Stimulated activated CD4-positive, alpha-beta T cell treated with anti-CD3 and anti-CD28 coated beads, Interleukin-2, amount 100 ng/mL, for 24 hours (primary cell): ENCODE data around the gene NME4.
"Not testable (repeated sequence)": the region's sequence is repeated elsewhere in the genome, so short reads cannot be mapped to it uniquely, and the experiment has no call there.

ENCODE experiments used
- DNase-seq, 2 donors: peaks; one replicate each; pipeline ENCODE4 v3.0.0-alpha.2; 2020

NME4 gene

GRCh38 chr16:397135-397661 is at the start of gene NME4:
TSS of gene NME4 (plus strand) at chr16:397199. CDS start at chr16:397223, 24 bp downstream.
- DNase-seq, result peak in 1 of 2 donors; percentile 37

GRCh38 chr16:347203-347602 is 49.8 kb upstream of the NME4 start:
- DNase-seq, result no peak

GRCh38 chr16:348495-348894 is 48.5 kb upstream of the NME4 start:
- DNase-seq, result not testable (repeated sequence)

- DNase-seq, result no peak
Observed at GRCh38 chr16:349211-349610, 47.8 kb upstream of the NME4 start.

GRCh38 chr16:350203-350602 is 46.8 kb upstream of the NME4 start:
- DNase-seq, result no peak

- peak; percentile 35 to 40 for DNase-seq
Observed at GRCh38 chr16:351804-352520, 45.0 kb upstream of the NME4 start.

GRCh38 chr16:352547-353403 is 44.2 kb upstream of the NME4 start, which contains the start of gene AXIN1:
TSS of gene AXIN1 (minus strand) at chr16:352723. CDS start at chr16:347025, 5,698 bp downstream.
- peak; percentile 100 for DNase-seq

GRCh38 chr16:353404-354290 is 43.4 kb upstream of the NME4 start:
- DNase-seq, result no peak

- DNase-seq, result no peak
Observed at GRCh38 chr16:354291-354881, 42.6 kb upstream of the NME4 start.

- DNase-seq, result no peak
Observed at GRCh38 chr16:354971-355461, 42.0 kb upstream of the NME4 start.

- DNase-seq, result no peak
Observed at GRCh38 chr16:356741-357140, 40.3 kb upstream of the NME4 start.

GRCh38 chr16:359067-359763 is 37.8 kb upstream of the NME4 start:
- DNase-seq, result no peak

- DNase-seq, result no peak
Observed at GRCh38 chr16:359871-360697, 36.9 kb upstream of the NME4 start.

GRCh38 chr16:360698-361336 is 36.2 kb upstream of the NME4 start:
- no peak for DNase-seq

- no peak for DNase-seq
Observed at GRCh38 chr16:361341-361871, 35.6 kb upstream of the NME4 start.

GRCh38 chr16:361872-362701 is 34.9 kb upstream of the NME4 start:
- peak; percentile 75 to 79 for DNase-seq

- not testable (repeated sequence) for DNase-seq
Observed at GRCh38 chr16:362702-362999, 34.3 kb upstream of the NME4 start.

- no peak for DNase-seq
Observed at GRCh38 chr16:363110-363765, 33.8 kb upstream of the NME4 start.
